B cell (primary cell): Measurements from ENCODE around the gene RALGAPA2. TPM values are rescaled to one million over a fixed set of nuclear protein-coding genes. Genes with fewer than 3 reads are reported as not detected.

Experiments used
- ATAC-seq: fragments of 200-7000 bp; cut with Tn5 transposase; one replicate; pipeline ENCODE4 v1.10.0; 2021; ENCODE audit warnings: low read depth, mild to moderate bottlenecking, moderate number of reproducible peaks, moderate library complexity
- CTCF ChIA-PET: fragments of 350-600 bp; sonication (Branson Sonifier 250); formaldehyde crosslinking; loops from one replicate; lab custom pipeline; 2021; ENCODE audit warnings: antibody characterized with exemption, inconsistent platforms; lab: Charles Lee
- POLR2A ChIA-PET: fragments of 350-600 bp; sonication (Branson Sonifier 250); formaldehyde crosslinking; loops from one replicate; lab custom pipeline; 2021; ENCODE audit warnings: antibody characterized with exemption; lab: Charles Lee
- DNase-seq: peaks from one replicate; pipeline ENCODE4 v3.0.0; 2013
- H2AFZ ChIP-seq: 2 replicates; pipeline ENCODE4 v1.6.1; 2012; ENCODE audit warnings: mild to moderate bottlenecking, low read depth, low read length; ENCODE audit not compliant: insufficient read depth, poor library complexity, severe bottlenecking
- H3K27ac ChIP-seq, 2 donors: 1 replicate in 1 of 2; 2 replicates in 1 of 2; pipeline ENCODE4 v1.5.1; 2012 to 2013; ENCODE audit warnings: low read length in 2 of 2, mild to moderate bottlenecking in 2 of 2, moderate library complexity in 1 of 2
- H3K27me3 ChIP-seq, 4 experiments: fragments of 200-600 bp in 1 of 4; sonication (generic) in 1 of 4; replicated peaks in 1 of 4; 1 replicate in 2 of 4; 2 replicates in 2 of 4; pipeline versions ENCODE4 v1.6.1 to v1.7.0; 2013 to 2016; ENCODE audit warnings: low read length in 3 of 4, mild to moderate bottlenecking in 2 of 4, mixed read lengths in 1 of 4, moderate library complexity in 1 of 4; ENCODE audit not compliant: insufficient read depth in 4 of 4, control insufficient read depth in 3 of 4; ENCODE audit errors: control extremely low read depth in 1 of 4
- H3K36me3 ChIP-seq, 2 experiments: replicated peaks in 1 of 2; 1 replicate in 1 of 2; 2 replicates in 1 of 2; pipeline versions ENCODE4 v1.6.1 to v1.7.1; 2013; ENCODE audit warnings: low read length in 1 of 2; ENCODE audit not compliant: insufficient read depth in 2 of 2, control insufficient read depth in 1 of 2; ENCODE audit errors: control extremely low read depth in 1 of 2, extremely low read depth in 1 of 2
- H3K4me1 ChIP-seq, 2 donors: fragments of 200-600 bp in 1 of 2; sonication (generic) in 1 of 2; 1 replicate in 1 of 2; 2 replicates in 1 of 2; pipeline versions ENCODE4 v1.5.1 to v1.6.1; 2013 to 2017; ENCODE audit warnings: low read length in 2 of 2; ENCODE audit not compliant: control insufficient read depth in 2 of 2, insufficient read depth in 2 of 2
- H3K4me2 ChIP-seq: replicated peaks from 2 replicates; pipeline ENCODE3; 2012; ENCODE audit warnings: mild to moderate bottlenecking, low read depth, low read length; ENCODE audit not compliant: poor library complexity, severe bottlenecking
- H3K4me3 ChIP-seq, 5 experiments: fragments of 200-600 bp in 1 of 5; sonication (generic) in 1 of 5; 1 replicate in 3 of 5; 2 replicates in 2 of 5; pipeline versions ENCODE4 v1.5.1 to v1.7.0; 2011 to 2016; ENCODE audit warnings: low read length in 4 of 5, mild to moderate bottlenecking in 4 of 5, low read depth in 2 of 5, control low read depth in 1 of 5, moderate library complexity in 1 of 5; ENCODE audit not compliant: insufficient read depth in 1 of 5; ENCODE audit errors: control extremely low read depth in 1 of 5, extremely low read depth in 1 of 5
- H3K79me2 ChIP-seq: fragments of 200-600 bp; sonication (generic); one replicate; pipeline ENCODE4 v1.6.0; 2016; ENCODE audit warnings: low read length; ENCODE audit not compliant: control insufficient read depth, insufficient read depth
- H3K9ac ChIP-seq: fragments of 200-600 bp; sonication (generic); 2 replicates; pipeline ENCODE4 v1.6.1; 2017; ENCODE audit warnings: mild to moderate bottlenecking, low read length, moderate library complexity
- H3K9me3 ChIP-seq, 3 donors: one replicate each; pipeline versions ENCODE4 v1.6.1 to v1.7.1; 2013; ENCODE audit warnings: low read length in 2 of 3; ENCODE audit not compliant: control insufficient read depth in 2 of 3, insufficient read depth in 1 of 3; ENCODE audit errors: control extremely low read depth in 1 of 3
- H4K20me1 ChIP-seq: 2 replicates; pipeline ENCODE4 v1.6.0; 2012; ENCODE audit warnings: mild to moderate bottlenecking, low read length; ENCODE audit not compliant: insufficient read depth, control insufficient read depth, poor library complexity, severe bottlenecking
- H3K27ac Mint-ChIP-seq: one replicate; pipeline ENCODE4 v1.8.0; 2021; ENCODE audit warnings: mixed read lengths
- H3K27me3 Mint-ChIP-seq: one replicate; pipeline ENCODE4 v1.8.0; 2021; ENCODE audit warnings: mixed read lengths
- H3K4me1 Mint-ChIP-seq: one replicate; pipeline ENCODE4 v1.8.0; 2021; ENCODE audit warnings: mixed read lengths
- H3K4me3 Mint-ChIP-seq: one replicate; pipeline ENCODE4 v1.8.0; 2021; ENCODE audit warnings: mixed read lengths
- H3K9me3 Mint-ChIP-seq: one replicate; pipeline ENCODE4 v1.8.0; 2022; ENCODE audit warnings: mixed read lengths; ENCODE audit not compliant: insufficient read depth
- EZH2 ChIP-seq: IDR thresholded peaks from 2 replicates; pipeline ENCODE4 v1.6.1; 2012; ENCODE audit warnings: borderline replicate concordance, low read depth, mild to moderate bottlenecking, moderate library complexity, low read length; ENCODE audit not compliant: insufficient read depth, poor library complexity, severe bottlenecking
- WGBS: methylation state at CpG from one replicate; pipeline ENCODE4 v1.1.5; 2013; ENCODE audit warnings: missing lambda C conversion rate; ENCODE audit not compliant: insufficient coverage; 5-methylcytosine and 5-hydroxymethylcytosine counted together
- intact Hi-C: fragments of 100-400 bp; cut with micrococcal nuclease; formaldehyde crosslinking; loops from one replicate; pipeline ENCODE4 v1.10.0; 2022
- polyA plus RNA-seq: library from polyadenylated mRNA; depleted of rRNA; stranded (reverse); fragments of >200 nt; gene quantifications from 2 replicates; pipeline ENCODE4 v1.2.3, GENCODE V29; 2012
- total RNA-seq, 2 donors: library from RNA; stranded (reverse); fragments of 120-200 nt in 1 of 2; gene quantifications; 1 replicate in 1 of 2; 2 replicates in 1 of 2; pipeline versions ENCODE4 v1.2.3 to v1.2.4, GENCODE V29; 2013 to 2022
- TF ChIP-seq, protein P1 (sequence below): fragments of 200-600 bp; IDR thresholded peaks from one replicate; pipeline ENCODE4 v1.8.0; 2022; ENCODE audit warnings: antibody characterized with exemption, mild to moderate bottlenecking

Gene RALGAPA2
- total and polyA plus RNA-seq, 2 donors (not counting 1 experiment from before 2014, with no cell fraction given), result 6.4 to 33.1 TPM

DNA sequence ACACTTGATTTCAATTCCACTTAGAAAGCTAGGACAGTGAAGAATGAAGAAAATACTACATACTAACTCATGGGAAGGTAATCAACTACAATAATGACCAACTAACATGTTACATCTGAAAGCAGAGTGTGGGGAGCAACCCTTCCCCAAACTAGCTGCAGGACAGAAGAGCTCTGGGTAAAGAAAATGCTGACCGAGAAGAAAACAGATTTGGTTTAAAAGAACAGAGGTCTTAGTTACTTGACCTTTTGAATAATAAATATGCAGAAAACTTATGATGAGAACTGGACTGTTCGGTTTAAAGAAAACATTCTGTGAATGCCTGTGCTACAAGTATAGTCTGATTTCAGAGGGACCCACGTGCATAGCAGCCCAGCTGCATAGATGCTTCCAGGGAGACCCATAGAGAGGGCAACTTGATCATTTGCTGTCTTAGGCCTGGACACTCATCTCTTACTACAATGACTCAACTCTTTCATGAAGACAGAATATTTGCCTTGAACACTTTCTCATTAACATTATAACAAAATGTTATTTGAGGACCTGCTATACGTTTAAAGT lies 53.5 kb downstream of the RALGAPA2 start:
- H3K4me2 ChIP-seq, result no peak overlapping the region
- no peaks in the 10 kb centered on the region for H3K27me3 Mint-ChIP-seq
- no peak overlapping the region for H3K27ac ChIP-seq
- intact Hi-C loops, result no loop called here
- no peaks in the 10 kb centered on the region for H3K4me1 ChIP-seq
- peaks cover 14% of the 10 kb centered on the region for H3K79me2 ChIP-seq
- CTCF ChIA-PET, result no interaction called here
- no peaks in the 10 kb centered on the region for H3K9me3 Mint-ChIP-seq
- no peaks in the 10 kb centered on the region for H3K27me3 ChIP-seq
- DNase-seq (no peak), ATAC-seq (no peak)
- H3K9ac ChIP-seq, result no peak overlapping the region
- H3K36me3 ChIP-seq, result no peaks in the 10 kb centered on the region
- no peaks in the 10 kb centered on the region for H4K20me1 ChIP-seq
- POLR2A ChIA-PET, result no interaction called here
- WGBS, result 100% methylated on average over 2 of the region's 4 CpGs
- no peak overlapping the region for H3K27ac Mint-ChIP-seq
- H2AFZ ChIP-seq, result no peak overlapping the region
- no peak overlapping the region for H3K4me3 Mint-ChIP-seq
- no peak overlapping the region for H3K4me3 ChIP-seq
- no peaks in the 10 kb centered on the region for H3K4me1 Mint-ChIP-seq
- no peaks in the 10 kb centered on the region for H3K9me3 ChIP-seq
- TF ChIP-seq EZH2, result no peak
- TF ChIP-seq, protein P1, sequence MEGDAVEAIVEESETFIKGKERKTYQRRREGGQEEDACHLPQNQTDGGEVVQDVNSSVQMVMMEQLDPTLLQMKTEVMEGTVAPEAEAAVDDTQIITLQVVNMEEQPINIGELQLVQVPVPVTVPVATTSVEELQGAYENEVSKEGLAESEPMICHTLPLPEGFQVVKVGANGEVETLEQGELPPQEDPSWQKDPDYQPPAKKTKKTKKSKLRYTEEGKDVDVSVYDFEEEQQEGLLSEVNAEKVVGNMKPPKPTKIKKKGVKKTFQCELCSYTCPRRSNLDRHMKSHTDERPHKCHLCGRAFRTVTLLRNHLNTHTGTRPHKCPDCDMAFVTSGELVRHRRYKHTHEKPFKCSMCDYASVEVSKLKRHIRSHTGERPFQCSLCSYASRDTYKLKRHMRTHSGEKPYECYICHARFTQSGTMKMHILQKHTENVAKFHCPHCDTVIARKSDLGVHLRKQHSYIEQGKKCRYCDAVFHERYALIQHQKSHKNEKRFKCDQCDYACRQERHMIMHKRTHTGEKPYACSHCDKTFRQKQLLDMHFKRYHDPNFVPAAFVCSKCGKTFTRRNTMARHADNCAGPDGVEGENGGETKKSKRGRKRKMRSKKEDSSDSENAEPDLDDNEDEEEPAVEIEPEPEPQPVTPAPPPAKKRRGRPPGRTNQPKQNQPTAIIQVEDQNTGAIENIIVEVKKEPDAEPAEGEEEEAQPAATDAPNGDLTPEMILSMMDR, result no peak

DNA sequence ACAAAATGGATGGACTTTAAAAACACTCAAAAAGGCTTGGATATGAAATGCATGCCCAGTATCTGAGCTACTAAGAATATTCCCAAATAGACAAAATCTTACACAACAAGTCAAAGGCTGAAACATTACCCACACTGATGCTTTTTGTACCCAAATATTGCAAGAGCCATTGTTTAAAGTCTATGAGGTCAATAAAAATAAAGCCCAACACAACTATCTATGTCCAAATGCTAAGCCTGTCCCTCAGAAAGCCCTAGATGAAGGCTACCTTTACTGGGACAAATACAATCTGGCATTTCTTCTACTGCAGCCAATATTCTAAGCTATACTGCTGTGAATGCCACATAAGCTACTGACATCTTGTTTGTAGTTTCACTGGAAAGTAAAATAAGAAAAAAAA lies 54.3 kb downstream of the RALGAPA2 start:
- H2AFZ ChIP-seq, result no peak overlapping the region
- ATAC-seq, result no peak
- Mint-ChIP-seq H3K4me1 (no peaks in the 10 kb centered on the region), H3K9me3 (no peaks in the 10 kb centered on the region), H3K27ac (no peak overlapping the region), H3K4me3 (no peak overlapping the region), H3K27me3 (no peaks in the 10 kb centered on the region)
- DNase-seq, result no peak
- no peaks in the 10 kb centered on the region for H4K20me1 ChIP-seq
- intact Hi-C loops, result no loop called here
- no peak for TF ChIP-seq EZH2
- POLR2A ChIA-PET, result no interaction called here
- peaks cover 6% of the 10 kb centered on the region for H3K79me2 ChIP-seq
- no peaks in the 10 kb centered on the region for H3K27me3 ChIP-seq
- H3K9me3 ChIP-seq, result no peaks in the 10 kb centered on the region
- CTCF ChIA-PET, result no interaction called here
- H3K4me3 ChIP-seq, result no peak overlapping the region
- no peak overlapping the region for H3K9ac ChIP-seq
- no peaks in the 10 kb centered on the region for H3K4me1 ChIP-seq
- no peak overlapping the region for H3K4me2 ChIP-seq
- peaks cover 0 to 3% of the 10 kb centered on the region in 2 experiments for H3K36me3 ChIP-seq
- H3K27ac ChIP-seq, result no peak overlapping the region
